IMR-90 (cell line): ENCODE measurements around the gene NFYB. TPM values are rescaled to one million over a fixed set of nuclear protein-coding genes. Genes with fewer than 3 reads are reported as not detected.

ENCODE experiments used
- ATAC-seq: fragments of 200-7000 bp; cut with Tn5 transposase; 2 replicates; pipeline ENCODE4 v1.9.1; 2020; ENCODE audit warnings: low read depth, mild to moderate bottlenecking, moderate library complexity
- BruUV-seq: library from RNA; stranded (reverse); fragments of 400-500 nt; replicated peaks from 2 replicates; lab custom pipeline; 2021; lab: Mats Ljungman, UMichigan
- CTCF ChIA-PET: fragments of 300-600 bp; formaldehyde crosslinking; extraction: SDS; loops from one replicate; lab custom pipeline; 2021; ENCODE audit warnings: antibody characterized with exemption; lab: Yijun Ruan, JAX
- POLR2A ChIA-PET: fragments of 300-600 bp; sonication (Branson Sonifier 250); formaldehyde crosslinking; loops from one replicate; lab custom pipeline; 2022; ENCODE audit warnings: antibody characterized with exemption; ENCODE audit not compliant: unreplicated experiment; lab: Charles Lee
- DNase-seq: peaks from one replicate; pipeline ENCODE4 v3.0.0; 2013
- H2AFZ ChIP-seq: replicated peaks from 2 replicates; pipeline ENCODE3; 2013; ENCODE audit warnings: low read length, mild to moderate bottlenecking; ENCODE audit not compliant: poor library complexity
- H2AK5ac ChIP-seq: 2 replicates; pipeline ENCODE4 v1.6.1; 2013; ENCODE audit warnings: low read depth, low read length, inconsistent platforms
- H2AK9ac ChIP-seq: replicated peaks from 2 replicates; pipeline ENCODE3; 2013; ENCODE audit warnings: mild to moderate bottlenecking, low read depth, low read length, moderate library complexity; ENCODE audit not compliant: poor library complexity
- H2BK120ac ChIP-seq: 2 replicates; pipeline ENCODE4 v1.6.1; 2013; ENCODE audit warnings: low read depth, low read length, inconsistent platforms
- H2BK15ac ChIP-seq: 3 replicates; pipeline ENCODE4 v1.6.1; 2013; ENCODE audit warnings: low read depth, low read length, inconsistent platforms
- H2BK20ac ChIP-seq: 2 replicates; pipeline ENCODE4 v1.6.1; 2013; ENCODE audit warnings: low read depth, mild to moderate bottlenecking, inconsistent platforms, low read length, moderate library complexity
- H2BK5ac ChIP-seq: 2 replicates; pipeline ENCODE4 v1.6.1; 2013; ENCODE audit warnings: mild to moderate bottlenecking, low read depth, low read length, inconsistent platforms; ENCODE audit not compliant: poor library complexity, severe bottlenecking
- H3K14ac ChIP-seq: replicated peaks from 2 replicates; pipeline ENCODE4 v1.6.1; 2013; ENCODE audit warnings: low read depth, low read length, inconsistent platforms
- H3K18ac ChIP-seq: 2 replicates; pipeline ENCODE4 v1.6.1; 2013; ENCODE audit warnings: low read depth, low read length, control low read depth
- H3K23ac ChIP-seq: 2 replicates; pipeline ENCODE4 v1.6.1; 2013; ENCODE audit warnings: low read depth, low read length, inconsistent platforms
- H3K27ac ChIP-seq: 2 replicates; pipeline ENCODE4 v1.5.1; 2013; ENCODE audit warnings: mild to moderate bottlenecking, control low read depth, low read length; ENCODE audit not compliant: insufficient read depth
- H3K27me3 ChIP-seq: 2 replicates; pipeline ENCODE4 v1.6.1; 2013; ENCODE audit warnings: low read length; ENCODE audit not compliant: control insufficient read depth, insufficient read depth
- H3K36me3 ChIP-seq: 2 replicates; pipeline ENCODE4 v1.6.1; 2013; ENCODE audit warnings: low read length, mixed read lengths; ENCODE audit not compliant: control insufficient read depth, insufficient read depth
- H3K4ac ChIP-seq: 2 replicates; pipeline ENCODE4 v1.6.1; 2013; ENCODE audit warnings: low read depth, low read length, inconsistent platforms
- H3K4me1 ChIP-seq: 2 replicates; pipeline ENCODE4 v1.6.1; 2013; ENCODE audit warnings: low read length, mixed read lengths; ENCODE audit not compliant: control insufficient read depth, insufficient read depth
- H3K4me2 ChIP-seq: 2 replicates; pipeline ENCODE4 v1.6.1; 2013; ENCODE audit warnings: low read depth, mild to moderate bottlenecking, control low read depth, low read length, moderate library complexity
- H3K4me3 ChIP-seq: 2 replicates; pipeline ENCODE4 v1.5.1; 2013; ENCODE audit warnings: low read depth, mild to moderate bottlenecking, control low read depth, low read length, moderate library complexity; ENCODE audit not compliant: insufficient read depth
- H3K56ac ChIP-seq: 2 replicates; pipeline ENCODE4 v1.6.1; 2013; ENCODE audit warnings: low read length, inconsistent platforms; ENCODE audit not compliant: insufficient read depth; ENCODE audit errors: extremely low read depth
- H3K79me1 ChIP-seq, 2 experiments: 2 replicates each; pipeline ENCODE4 v1.6.1; 2013; ENCODE audit warnings: low read length in 2 of 2, inconsistent platforms in 1 of 2, low read depth in 1 of 2
- H3K9ac ChIP-seq: 2 replicates; pipeline ENCODE4 v1.6.1; 2013; ENCODE audit warnings: low read depth, low read length, control low read depth
- H3K9me1 ChIP-seq: 2 replicates; pipeline ENCODE4 v1.6.1; 2013; ENCODE audit warnings: low read length, inconsistent platforms; ENCODE audit not compliant: insufficient read depth
- H3K9me3 ChIP-seq: 2 replicates; pipeline ENCODE4 v1.6.1; 2013; ENCODE audit warnings: low read length; ENCODE audit not compliant: control insufficient read depth, insufficient read depth
- H4K20me1 ChIP-seq: 2 replicates; pipeline ENCODE4 v1.6.1; 2013; ENCODE audit warnings: low read length, inconsistent platforms; ENCODE audit not compliant: insufficient read depth
- H4K5ac ChIP-seq: 2 replicates; pipeline ENCODE4 v1.6.1; 2013; ENCODE audit warnings: mild to moderate bottlenecking, low read depth, low read length, control low read depth
- H4K8ac ChIP-seq, 2 experiments: 2 replicates each; pipeline ENCODE4 v1.6.1; 2013; ENCODE audit warnings: low read depth in 2 of 2, low read length in 2 of 2, control low read depth in 1 of 2, inconsistent platforms in 1 of 2
- H4K91ac ChIP-seq: 2 replicates; pipeline ENCODE4 v1.6.1; 2013; ENCODE audit warnings: low read depth, low read length, inconsistent platforms; ENCODE audit not compliant: insufficient read depth
- BHLHE40 ChIP-seq: fragments of 150-350 bp; IDR thresholded peaks from 2 replicates; pipeline ENCODE4 v1.6.1; 2016; ENCODE audit warnings: mild to moderate bottlenecking, low read depth, low read length
- CEBPB ChIP-seq: IDR thresholded peaks from 2 replicates; pipeline ENCODE4 v1.6.1; 2012; ENCODE audit warnings: low read depth, low read length, improper control_type of control experiment
- CHD1 ChIP-seq: IDR thresholded peaks from 2 replicates; pipeline ENCODE4 v1.6.1; 2012; ENCODE audit warnings: low read depth, low read length, improper control_type of control experiment
- CTCF ChIP-seq: conservative IDR thresholded peaks from 2 replicates; pipeline ENCODE4 v1.5.1; 2012; ENCODE audit warnings: mild to moderate bottlenecking, low read depth, low read length, improper control_type of control experiment
- FOS ChIP-seq: fragments of 150-350 bp; IDR thresholded peaks from 2 replicates; pipeline ENCODE4 v1.6.1; 2016; ENCODE audit warnings: low read depth, low read length
- MAFK ChIP-seq: IDR thresholded peaks from 2 replicates; pipeline ENCODE4 v1.6.1; 2012; ENCODE audit warnings: low read depth, low read length, improper control_type of control experiment
- MAZ ChIP-seq: IDR thresholded peaks from 2 replicates; pipeline ENCODE4 v1.6.1; 2012; ENCODE audit warnings: low read depth, mild to moderate bottlenecking, low read length, improper control_type of control experiment, moderate library complexity, borderline replicate concordance
- MXI1 ChIP-seq: IDR thresholded peaks from 2 replicates; pipeline ENCODE4 v1.6.1; 2012; ENCODE audit warnings: low read depth, mild to moderate bottlenecking, low read length, moderate library complexity, borderline replicate concordance
- NFE2L2 ChIP-seq: fragments of 150-350 bp; IDR thresholded peaks from 2 replicates; pipeline ENCODE4 v1.6.1; 2016; ENCODE audit warnings: low read depth, mild to moderate bottlenecking, low read length
- POLR2A ChIP-seq: IDR thresholded peaks from 2 replicates; pipeline ENCODE4 v1.6.1; 2012; ENCODE audit warnings: mild to moderate bottlenecking, low read depth, low read length
- RAD21 ChIP-seq: IDR thresholded peaks from 2 replicates; pipeline ENCODE4 v1.6.1; 2012; ENCODE audit warnings: low read length, improper control_type of control experiment
- RCOR1 ChIP-seq: IDR thresholded peaks from 2 replicates; pipeline ENCODE4 v1.6.1; 2012; ENCODE audit warnings: mild to moderate bottlenecking, low read length, improper control_type of control experiment; ENCODE audit not compliant: insufficient replicate concordance
- RFX5 ChIP-seq: IDR thresholded peaks from 2 replicates; pipeline ENCODE4 v1.8.0; 2012; ENCODE audit warnings: low read depth, mild to moderate bottlenecking, low read length, moderate library complexity
- SMC3 ChIP-seq: fragments of 150-350 bp; IDR thresholded peaks from 2 replicates; pipeline ENCODE4 v1.6.1; 2016; ENCODE audit warnings: low read depth, mild to moderate bottlenecking, antibody characterized with exemption, low read length, moderate library complexity
- WGBS, 2 experiments: methylation state at CpG; one replicate each; pipeline versions ENCODE4 v1.1.5 to v1.1.7; 2013; ENCODE audit warnings: missing lambda C conversion rate in 2 of 2; ENCODE audit not compliant: insufficient read length in 1 of 2; ENCODE audit errors: extremely low coverage in 2 of 2; 5-methylcytosine and 5-hydroxymethylcytosine counted together
- dilution Hi-C: fragments of 300-500 bp; cut with HindIII; formaldehyde crosslinking; loops from one replicate; pipeline ENCODE4 v1.14.3; 2018; ENCODE audit warnings: low sequenced_read_pairs; ENCODE audit not compliant: unreplicated experiment
- in situ Hi-C: fragments of 300-500 bp; cut with MboI; formaldehyde crosslinking; loops from 3 replicates; pipeline ENCODE4 v1.14.3; 2019; ENCODE audit warnings: low sequenced_read_pairs, inconsistent platforms, mixed read lengths
- intact Hi-C: fragments of 100-400 bp; cut with micrococcal nuclease; formaldehyde crosslinking; loops from 2 replicates; pipeline ENCODE4 v1.10.0; 2022
- polyA plus RNA-seq, 3 experiments: library from polyadenylated mRNA; depleted of rRNA; stranded (reverse); fragments of >200 nt; gene quantifications; 2 replicates each; pipeline ENCODE4 v1.2.3, GENCODE V29; 2012; ENCODE audit warnings: low replicate concordance in 1 of 3
- total RNA-seq: library from RNA; depleted of rRNA; stranded (reverse); fragments of >200 nt; gene quantifications from 2 replicates; pipeline ENCODE4 v1.2.3, GENCODE V29; 2012
- TF ChIP-seq, protein P1 (sequence below): fragments of 150-350 bp; IDR thresholded peaks from 2 replicates; pipeline ENCODE4 v1.6.1; 2017; ENCODE audit warnings: mild to moderate bottlenecking, antibody characterized with exemption, low read length, low read depth
- TF ChIP-seq, protein P2 (sequence below): fragments of 150-350 bp; IDR thresholded peaks from 2 replicates; pipeline ENCODE4 v1.6.1; 2016; ENCODE audit warnings: low read depth, mild to moderate bottlenecking, low read length, moderate library complexity, borderline replicate concordance

Gene NFYB
- total and polyA plus RNA-seq, 2 of the 4 experiments (the other 2 are of a cell fraction), result 22.2 to 28.4 TPM

DNA sequence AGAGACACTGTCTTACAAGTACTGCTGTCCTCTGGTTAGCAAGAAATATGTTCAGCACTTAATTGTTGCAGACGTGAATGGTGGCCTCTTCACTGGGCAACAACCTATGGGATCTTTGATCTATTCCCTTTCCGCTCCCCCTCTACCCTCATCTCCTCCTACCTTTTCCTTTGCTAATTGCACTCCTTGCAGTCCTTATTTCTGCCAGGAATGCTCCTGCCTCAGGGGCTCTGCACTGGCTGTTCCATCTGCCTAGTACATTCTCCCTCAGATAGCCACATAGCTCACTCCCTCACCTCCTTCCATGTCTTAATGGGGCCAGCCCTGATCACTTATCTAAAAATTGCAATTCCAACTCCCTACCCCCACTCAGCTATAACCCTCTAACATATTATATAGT, 4.5 kb upstream of the NFYB start:
- no peak overlapping the region for H3K4me2 ChIP-seq
- H3K4ac ChIP-seq, result no peak overlapping the region
- intact Hi-C loops, result no loop called here
- no peak for ATAC-seq
- H2BK120ac ChIP-seq, result no peak overlapping the region
- no peak overlapping the region for H3K9ac ChIP-seq
- peaks cover 0 to 8% of the 10 kb centered on the region in 2 experiments; a peak in 3 of 4 replicates for H3K79me1 ChIP-seq
- H2AK9ac ChIP-seq, result no peak overlapping the region
- dilution Hi-C loops, result no loop called here
- H2BK15ac ChIP-seq, result no peak overlapping the region
- H3K18ac ChIP-seq, result no peak overlapping the region
- ChIA-PET POLR2A (no interaction called here), CTCF (no interaction called here)
- DNase-seq, result no peak
- no peak overlapping the region for H3K27ac ChIP-seq
- no TSS peak for BruUV-seq
- no peak overlapping the region for H2BK20ac ChIP-seq
- no peak overlapping the region for H3K23ac ChIP-seq
- H4K20me1 ChIP-seq, result no peaks in the 10 kb centered on the region
- in situ Hi-C loops, result no loop called here
- H4K8ac ChIP-seq, result no peak overlapping the region
- H4K91ac ChIP-seq, result no peak overlapping the region
- no peak overlapping the region for H2BK5ac ChIP-seq
- H3K4me3 ChIP-seq, result no peak overlapping the region
- WGBS, 2 experiments, result no CpG with 5 or more reads among the region's 2 CpGs
- peaks cover 6% of the 10 kb centered on the region for H3K4me1 ChIP-seq
- no peak overlapping the region for H2AK5ac ChIP-seq
- H3K14ac ChIP-seq, result no peak overlapping the region
- no peak overlapping the region for H3K56ac ChIP-seq
- no peaks in the 10 kb centered on the region for H3K36me3 ChIP-seq
- no peaks in the 10 kb centered on the region; the same call in 1 of the 2 replicates for H3K9me3 ChIP-seq
- no peaks in the 10 kb centered on the region for H3K27me3 ChIP-seq
- H2AFZ ChIP-seq, result no peak overlapping the region
- TF ChIP-seq SMC3, result no peak
- TF ChIP-seq RCOR1, result no peak
- no peak for TF ChIP-seq CHD1
- TF ChIP-seq MAZ, result no peak
- no peak for TF ChIP-seq CEBPB
- TF ChIP-seq RAD21, result no peak
- no peak for TF ChIP-seq BHLHE40
- TF ChIP-seq, protein P1, sequence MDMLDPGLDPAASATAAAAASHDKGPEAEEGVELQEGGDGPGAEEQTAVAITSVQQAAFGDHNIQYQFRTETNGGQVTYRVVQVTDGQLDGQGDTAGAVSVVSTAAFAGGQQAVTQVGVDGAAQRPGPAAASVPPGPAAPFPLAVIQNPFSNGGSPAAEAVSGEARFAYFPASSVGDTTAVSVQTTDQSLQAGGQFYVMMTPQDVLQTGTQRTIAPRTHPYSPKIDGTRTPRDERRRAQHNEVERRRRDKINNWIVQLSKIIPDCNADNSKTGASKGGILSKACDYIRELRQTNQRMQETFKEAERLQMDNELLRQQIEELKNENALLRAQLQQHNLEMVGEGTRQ, result no peak
- no peak for TF ChIP-seq FOS
- TF ChIP-seq POLR2A, result no peak
- no peak for TF ChIP-seq MXI1
- TF ChIP-seq RFX5, result no peak
- no peak for TF ChIP-seq NFE2L2
- TF ChIP-seq, protein P2, sequence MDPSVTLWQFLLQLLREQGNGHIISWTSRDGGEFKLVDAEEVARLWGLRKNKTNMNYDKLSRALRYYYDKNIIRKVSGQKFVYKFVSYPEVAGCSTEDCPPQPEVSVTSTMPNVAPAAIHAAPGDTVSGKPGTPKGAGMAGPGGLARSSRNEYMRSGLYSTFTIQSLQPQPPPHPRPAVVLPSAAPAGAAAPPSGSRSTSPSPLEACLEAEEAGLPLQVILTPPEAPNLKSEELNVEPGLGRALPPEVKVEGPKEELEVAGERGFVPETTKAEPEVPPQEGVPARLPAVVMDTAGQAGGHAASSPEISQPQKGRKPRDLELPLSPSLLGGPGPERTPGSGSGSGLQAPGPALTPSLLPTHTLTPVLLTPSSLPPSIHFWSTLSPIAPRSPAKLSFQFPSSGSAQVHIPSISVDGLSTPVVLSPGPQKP, result no peak
- no peak for TF ChIP-seq MAFK
- TF ChIP-seq CTCF, result no peak
- H4K5ac ChIP-seq, result no peak overlapping the region
- H3K9me1 ChIP-seq, result peaks cover 5% of the 10 kb centered on the region; the same call in 1 of the 2 replicates
